Measurements from ENCODE around the gene EXT2. TPM values are rescaled to one million over a fixed set of nuclear protein-coding genes. Genes with fewer than 3 reads are reported as not detected.

The EXT2 gene
- total RNA-seq, 1 donor from 2014 or later = 24.5 TPM

DNA sequence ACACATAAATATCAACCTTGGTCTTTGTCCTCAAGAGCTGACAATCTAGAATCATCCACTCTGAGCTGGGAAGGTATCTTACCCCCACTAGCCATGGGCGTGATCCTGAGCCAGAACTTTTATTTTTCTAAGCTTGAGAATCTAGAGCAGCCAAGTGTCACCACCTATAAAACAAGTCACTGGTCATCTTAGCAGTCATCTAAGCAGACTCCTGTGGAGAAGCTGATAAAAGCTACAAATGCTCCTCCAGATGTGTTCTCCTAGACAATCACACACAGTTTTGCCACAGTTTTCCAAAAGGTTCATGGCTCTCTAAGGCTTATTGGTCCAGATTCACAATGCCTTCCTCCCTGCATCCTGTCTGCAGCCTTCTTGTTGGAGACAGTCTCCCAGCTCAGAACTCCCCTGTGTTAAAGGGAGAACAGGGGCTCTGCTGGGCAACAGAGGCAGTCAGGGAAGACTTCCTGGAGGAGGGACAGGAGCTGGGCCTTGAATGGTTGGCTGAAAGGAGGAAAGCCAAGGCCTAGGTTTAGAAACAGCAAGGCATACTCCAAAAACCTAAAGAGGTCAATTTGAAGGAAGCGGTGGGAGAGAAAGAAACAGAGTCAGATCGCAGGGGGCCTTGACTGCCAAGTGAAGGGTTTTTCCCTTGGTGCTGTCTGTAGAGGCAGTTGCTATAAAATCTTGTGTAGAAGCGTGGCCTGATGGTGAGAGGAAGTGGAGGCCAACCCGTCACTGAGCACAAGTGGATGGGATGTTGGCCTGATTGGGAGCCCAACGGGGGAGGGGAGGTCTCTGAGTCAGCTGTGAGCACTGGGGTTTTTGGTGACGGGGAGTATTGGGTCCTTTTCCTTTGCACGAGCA lies 172.5 kb downstream of the EXT2 start:
- H3K27me3 ChIP-seq (ENCODE audit: low read depth) = peaks cover 4% of the 10 kb centered on the region
- intact Hi-C loops (cut with micrococcal nuclease) = no loop called here

GRCh38 chr11:44268614-44269080 lies 173.2 kb downstream of the EXT2 start:
- H3K36me3 ChIP-seq = no peaks in the 10 kb centered on the region
- H3K9me3 ChIP-seq (replicated peaks) = no peaks in the 10 kb centered on the region
- intact Hi-C loops (cut with micrococcal nuclease) = no loop called here
- H3K4me3 ChIP-seq = no peak overlapping the region
- H3K4me1 ChIP-seq = no peaks in the 10 kb centered on the region
- TF ChIP-seq, protein P1, sequence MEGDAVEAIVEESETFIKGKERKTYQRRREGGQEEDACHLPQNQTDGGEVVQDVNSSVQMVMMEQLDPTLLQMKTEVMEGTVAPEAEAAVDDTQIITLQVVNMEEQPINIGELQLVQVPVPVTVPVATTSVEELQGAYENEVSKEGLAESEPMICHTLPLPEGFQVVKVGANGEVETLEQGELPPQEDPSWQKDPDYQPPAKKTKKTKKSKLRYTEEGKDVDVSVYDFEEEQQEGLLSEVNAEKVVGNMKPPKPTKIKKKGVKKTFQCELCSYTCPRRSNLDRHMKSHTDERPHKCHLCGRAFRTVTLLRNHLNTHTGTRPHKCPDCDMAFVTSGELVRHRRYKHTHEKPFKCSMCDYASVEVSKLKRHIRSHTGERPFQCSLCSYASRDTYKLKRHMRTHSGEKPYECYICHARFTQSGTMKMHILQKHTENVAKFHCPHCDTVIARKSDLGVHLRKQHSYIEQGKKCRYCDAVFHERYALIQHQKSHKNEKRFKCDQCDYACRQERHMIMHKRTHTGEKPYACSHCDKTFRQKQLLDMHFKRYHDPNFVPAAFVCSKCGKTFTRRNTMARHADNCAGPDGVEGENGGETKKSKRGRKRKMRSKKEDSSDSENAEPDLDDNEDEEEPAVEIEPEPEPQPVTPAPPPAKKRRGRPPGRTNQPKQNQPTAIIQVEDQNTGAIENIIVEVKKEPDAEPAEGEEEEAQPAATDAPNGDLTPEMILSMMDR (IDR thresholded peaks at IDR 0.05; ENCODE audit: borderline replicate concordance) = no peak
- no peak overlapping the region for H3K27ac ChIP-seq (replicated peaks)
- peaks cover 4% of the 10 kb centered on the region for H3K27me3 ChIP-seq (ENCODE audit: low read depth)
- DNase-seq = no peak

More for the DNA sequence above, 172.5 kb downstream of the EXT2 start:
- Histone ChIP-seq H3K4me1 (no peaks in the 10 kb centered on the region), H3K4me3 (no peak overlapping the region), H3K36me3 (no peaks in the 10 kb centered on the region), H3K9me3 (replicated peaks) (no peaks in the 10 kb centered on the region), H3K27ac (replicated peaks) (no peak overlapping the region)
- TF ChIP-seq, protein P1 (IDR thresholded peaks at IDR 0.05; ENCODE audit: borderline replicate concordance) = no peak
- DNase-seq = no peak

- TF ChIP-seq, protein P1 (IDR thresholded peaks at IDR 0.05; ENCODE audit: borderline replicate concordance) = no peak
- H3K4me3 ChIP-seq = peak overlapping the region; percentile 23
- no peak overlapping the region for H3K27ac ChIP-seq (replicated peaks)
- peaks cover 2% of the 10 kb centered on the region for H3K27me3 ChIP-seq (ENCODE audit: low read depth)
- no peaks in the 10 kb centered on the region for H3K36me3 ChIP-seq
- H3K4me1 ChIP-seq = no peaks in the 10 kb centered on the region
- no peak for DNase-seq
- H3K9me3 ChIP-seq (replicated peaks) = no peaks in the 10 kb centered on the region
- intact Hi-C loops (cut with micrococcal nuclease) = no loop called here
Measured at GRCh38 chr11:44269369-44270351, 174.2 kb downstream of the EXT2 start.

DNA sequence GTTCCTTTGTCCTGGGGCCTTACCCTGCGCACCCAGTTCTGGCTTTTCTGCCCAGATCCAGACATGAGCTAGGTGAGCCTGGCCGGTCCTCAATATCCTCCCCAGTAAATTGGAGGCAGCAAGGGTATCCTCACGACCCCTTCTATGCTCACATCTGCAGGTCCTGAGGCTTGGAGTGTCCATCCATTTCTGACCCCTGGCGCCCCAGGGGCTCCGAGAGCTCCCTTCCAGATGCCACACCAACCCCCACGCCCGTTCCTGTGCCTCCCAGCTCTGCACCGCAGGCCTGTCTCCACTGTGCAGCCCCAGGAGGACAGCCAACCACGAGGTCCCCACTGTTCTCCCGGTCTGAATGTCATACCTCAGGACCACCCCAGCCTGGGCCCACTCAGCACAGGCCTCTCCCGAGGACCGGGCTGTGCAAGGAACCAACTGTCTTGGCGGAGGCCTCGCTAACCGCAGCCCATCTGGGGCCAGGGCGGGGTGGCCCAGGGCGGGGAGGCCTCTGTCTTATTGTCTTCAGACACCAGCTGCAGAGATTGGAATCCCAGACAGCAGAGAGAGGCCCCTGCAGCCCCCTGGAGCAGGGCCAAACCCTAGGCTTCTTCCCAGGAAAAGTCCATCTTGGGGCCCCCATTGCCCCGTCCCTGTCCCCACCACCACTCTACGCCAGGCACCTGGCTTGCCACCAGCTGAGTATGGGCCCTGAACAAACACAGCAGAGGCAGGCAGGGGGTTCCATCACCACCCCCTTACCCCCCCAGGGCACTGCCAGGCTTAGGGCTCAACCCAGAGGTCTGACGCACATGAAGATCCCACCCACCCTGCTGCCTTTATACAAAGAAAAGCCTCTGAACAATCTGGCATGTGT lies 175.2 kb downstream of the EXT2 start:
- H3K4me1 ChIP-seq = no peaks in the 10 kb centered on the region
- no peaks in the 10 kb centered on the region for H3K36me3 ChIP-seq
- intact Hi-C loops (cut with micrococcal nuclease) = no loop called here
- H3K27ac ChIP-seq (replicated peaks) = no peak overlapping the region
- no peaks in the 10 kb centered on the region for H3K9me3 ChIP-seq (replicated peaks)
- no peak for DNase-seq
- no peaks in the 10 kb centered on the region for H3K27me3 ChIP-seq (ENCODE audit: low read depth)
- TF ChIP-seq, protein P1 (IDR thresholded peaks at IDR 0.05; ENCODE audit: borderline replicate concordance) = no peak
- H3K4me3 ChIP-seq = no peak overlapping the region
